H54 (cell line): ENCODE measurements around the gene ENDOU.
A peak's percentile ranks its signal among the peaks of the same experiment; 100 is the strongest.
"Not testable (repeated sequence)": the region's sequence is repeated elsewhere in the genome, so short reads cannot be mapped to it uniquely, and the experiment has no call there.

ENCODE experiments used
- DNase-seq: peaks from one replicate; pipeline ENCODE4 v3.0.0; 2011; ENCODE audit warnings: low spot score, mixed read lengths; ENCODE audit not compliant: insufficient read length
- FAIRE-seq: peaks from 3 replicates; lab custom pipeline; 2011; peaks lifted over from hg19 to GRCh38; lab: Jason Lieb, UNC
- POLR2A ChIP-seq: IDR thresholded peaks from 2 replicates; pipeline ENCODE4 v1.6.1; 2011; ENCODE audit warnings: low read depth, mild to moderate bottlenecking, low read length

The ENDOU gene

GRCh38 chr12:47686645-47687240 lies 38.5 kb downstream of the ENDOU start:
- DNase-seq: no peak
- peak; percentile 15 for FAIRE-seq
- no peak for TF ChIP-seq POLR2A

- no peak for FAIRE-seq
- TF ChIP-seq POLR2A: no peak
- no peak for DNase-seq
Observed at GRCh38 chr12:47679785-47680184, 45.5 kb downstream of the ENDOU start.

- DNase-seq: no peak
- FAIRE-seq: no peak
- no peak for TF ChIP-seq POLR2A
Observed at GRCh38 chr12:47672068-47672467, 53.2 kb downstream of the ENDOU start.

GRCh38 chr12:47667935-47668334 lies 57.4 kb downstream of the ENDOU start:
- FAIRE-seq, DNase-seq: not testable (repeated sequence)
